NCI-H82 treated with DMSO at 0.1 percent for 48 hours (cell line): ENCODE data around the gene TNKS1BP1.
"Not testable (repeated sequence)": the region's sequence is repeated elsewhere in the genome, so short reads cannot be mapped to it uniquely, and the experiment has no call there.

ENCODE experiments used
- DNase-seq: peaks from one replicate; lab custom pipeline; 2025; ENCODE audit not compliant: unreplicated experiment; lab: John Stamatoyannopoulos, UW

TNKS1BP1 gene

DNA sequence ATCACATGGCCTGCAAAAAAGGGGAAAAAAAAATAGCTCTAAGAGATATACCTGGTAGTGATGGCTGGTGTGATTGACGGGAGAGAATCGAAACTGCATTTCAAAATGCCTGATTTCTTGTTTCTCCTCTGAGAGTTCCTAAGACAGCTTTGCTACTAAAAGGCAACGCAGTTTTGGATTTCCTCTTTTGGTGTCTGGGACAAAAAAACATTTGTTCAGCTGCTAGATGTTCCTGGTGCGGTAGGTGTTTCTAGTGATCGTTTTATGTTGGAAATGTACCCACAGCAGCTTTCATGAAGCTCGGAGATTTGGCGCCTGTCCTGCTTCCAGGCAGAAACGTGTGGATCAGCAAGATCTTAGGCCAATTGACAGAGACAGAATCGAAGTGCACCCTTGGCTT, 31.5 kb upstream of the TNKS1BP1 start:
- DNase-seq, result no peak

DNA sequence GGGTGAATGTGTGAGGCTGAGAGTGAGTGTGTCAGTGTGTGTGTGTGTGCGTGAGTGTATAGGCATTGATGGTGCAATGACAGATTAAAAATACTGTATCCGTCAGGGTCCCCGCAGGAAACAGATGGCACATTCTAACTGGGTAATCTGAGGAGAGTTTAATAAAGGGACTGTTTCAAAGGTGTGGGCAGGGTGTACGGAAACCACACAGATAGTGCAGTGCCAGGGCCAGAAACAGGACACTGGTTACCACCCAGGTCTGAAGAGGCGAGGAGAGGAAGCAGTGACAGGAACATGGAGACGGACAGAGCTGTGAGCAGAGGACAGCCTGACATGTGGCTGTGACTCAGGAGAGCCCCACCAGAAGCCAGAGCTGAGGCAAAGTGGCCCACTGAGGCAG, 29.9 kb upstream of the TNKS1BP1 start:
- DNase-seq, result peak; percentile 40

DNA sequence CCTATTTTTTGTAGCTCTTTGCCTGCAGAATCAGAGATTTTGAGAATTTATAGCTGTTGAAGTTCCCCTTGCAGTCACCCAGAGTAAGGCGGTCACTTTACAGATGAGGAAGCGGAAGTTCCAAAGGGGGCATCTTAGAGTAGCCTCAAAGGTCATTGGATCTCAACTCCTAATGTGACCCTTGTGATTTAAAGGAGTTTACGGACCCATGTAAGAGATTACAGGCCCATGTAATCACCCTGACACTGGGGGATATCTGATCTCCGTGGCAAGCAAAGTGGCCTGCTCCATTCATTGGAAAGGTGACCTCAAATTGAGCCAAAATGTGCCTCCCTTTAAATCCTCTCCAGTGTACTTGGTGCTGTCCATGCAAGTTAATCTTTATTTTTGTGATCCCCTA, 29.1 kb upstream of the TNKS1BP1 start:
- no peak for DNase-seq

DNA sequence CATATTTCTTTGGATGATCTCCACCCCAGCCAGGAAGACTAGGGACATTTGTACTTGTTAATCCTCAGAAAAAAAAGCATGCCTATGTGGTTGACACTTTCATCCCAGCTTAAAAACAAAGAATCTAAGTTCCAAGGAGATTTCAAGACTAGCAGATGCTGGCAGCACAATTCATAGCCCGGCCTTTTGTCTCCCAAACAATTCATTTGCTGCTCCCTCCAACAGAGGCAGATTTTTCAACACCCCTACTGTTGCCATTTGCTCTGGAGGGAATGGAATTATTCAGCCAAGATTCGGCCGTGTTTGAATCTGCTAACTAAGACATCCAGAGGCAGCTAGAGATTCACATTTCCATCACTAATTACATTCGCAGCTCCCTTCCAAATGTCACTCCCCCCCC, 28.7 kb upstream of the TNKS1BP1 start:
- peak; percentile 24 for DNase-seq

DNA sequence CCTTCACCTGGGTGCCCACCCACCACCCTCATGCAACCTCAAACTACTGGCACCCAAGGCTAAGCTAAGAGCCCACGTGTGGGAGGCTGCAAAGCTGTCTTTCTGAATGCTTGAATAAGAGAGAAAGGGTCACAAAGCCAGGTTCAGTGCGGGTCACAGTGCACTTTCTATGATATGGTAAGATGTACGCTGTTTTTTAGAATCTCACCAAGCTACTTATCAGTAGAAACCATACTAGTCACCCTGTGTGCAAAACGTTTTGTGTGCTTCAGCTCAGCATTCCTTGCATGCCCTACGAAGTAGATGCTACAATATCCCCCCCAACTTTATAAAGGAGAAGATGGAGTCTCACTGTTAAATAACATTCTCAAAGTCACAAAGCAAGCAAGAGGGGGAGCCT, 28.3 kb upstream of the TNKS1BP1 start:
- DNase-seq, result no peak

DNA sequence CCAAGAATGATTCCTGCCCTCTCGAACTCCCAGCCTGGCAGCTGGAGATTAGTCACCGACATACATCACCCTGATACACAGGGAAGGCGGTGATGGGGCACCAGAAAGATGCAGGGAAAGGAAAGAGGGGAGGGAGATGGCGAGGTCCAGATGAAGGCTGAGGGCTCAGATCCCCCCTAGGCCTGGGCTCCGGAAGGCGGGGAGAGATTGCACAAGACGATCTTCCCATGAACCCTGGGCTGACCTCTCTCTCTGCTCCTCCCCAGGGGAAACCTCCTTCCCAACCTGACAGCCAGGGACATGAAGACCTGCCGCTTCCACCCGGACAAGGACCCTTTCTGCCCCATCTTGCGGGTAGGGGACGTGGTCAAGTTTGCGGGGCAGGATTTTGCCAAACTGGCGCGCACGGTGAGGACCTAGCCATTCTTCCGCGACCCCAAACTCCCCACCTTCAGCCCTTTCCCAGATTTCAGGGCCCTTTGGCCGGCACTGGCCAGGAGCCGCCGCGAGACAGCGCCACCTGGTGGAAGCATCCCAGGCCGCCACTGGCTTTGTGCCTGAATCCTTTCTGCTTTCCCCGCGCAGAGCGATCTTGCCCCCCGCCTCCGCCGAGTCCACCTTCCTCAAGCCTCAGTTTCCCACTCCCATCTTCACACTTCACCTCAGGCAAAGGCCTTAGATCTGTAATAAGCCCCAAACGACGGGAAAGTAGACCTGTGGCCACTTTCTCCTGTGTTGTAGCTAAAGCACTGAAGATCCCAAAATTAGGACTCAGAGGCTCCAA, 24.9 kb upstream of the TNKS1BP1 start:
- DNase-seq, result no peak

DNA sequence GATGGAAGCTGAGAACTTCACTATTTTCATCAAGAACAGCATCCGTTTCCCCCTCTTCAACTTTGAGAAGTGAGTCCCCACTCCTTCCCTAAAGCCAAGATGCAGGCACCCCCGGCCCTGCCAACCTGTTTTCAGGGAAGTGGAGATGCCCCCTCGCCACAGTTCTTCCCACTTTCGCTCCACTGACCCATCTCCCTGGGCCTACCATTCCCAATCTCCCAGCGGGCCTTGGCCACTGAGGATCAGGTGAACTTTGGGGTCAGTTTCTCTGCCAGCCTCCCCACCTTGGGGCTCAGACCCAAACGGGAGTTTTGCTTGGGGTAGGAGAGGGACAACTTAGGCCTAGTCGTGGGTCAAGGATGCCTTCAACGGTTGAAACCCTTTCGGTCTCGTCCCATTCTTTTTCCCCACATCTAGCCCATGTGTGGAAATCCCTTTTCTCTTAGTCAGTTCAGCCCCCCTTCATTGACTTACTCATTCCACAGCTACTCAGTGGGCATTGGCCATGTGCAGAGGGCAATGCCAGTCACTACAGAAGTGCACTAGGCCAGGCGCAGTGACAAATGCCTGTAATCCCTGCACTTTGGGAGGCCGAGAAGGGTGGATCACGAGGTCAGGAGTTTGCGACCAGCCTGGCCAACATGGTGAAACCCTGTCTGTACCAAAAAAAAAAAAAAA, 24.0 kb upstream of the TNKS1BP1 start:
- DNase-seq, result no peak

DNA sequence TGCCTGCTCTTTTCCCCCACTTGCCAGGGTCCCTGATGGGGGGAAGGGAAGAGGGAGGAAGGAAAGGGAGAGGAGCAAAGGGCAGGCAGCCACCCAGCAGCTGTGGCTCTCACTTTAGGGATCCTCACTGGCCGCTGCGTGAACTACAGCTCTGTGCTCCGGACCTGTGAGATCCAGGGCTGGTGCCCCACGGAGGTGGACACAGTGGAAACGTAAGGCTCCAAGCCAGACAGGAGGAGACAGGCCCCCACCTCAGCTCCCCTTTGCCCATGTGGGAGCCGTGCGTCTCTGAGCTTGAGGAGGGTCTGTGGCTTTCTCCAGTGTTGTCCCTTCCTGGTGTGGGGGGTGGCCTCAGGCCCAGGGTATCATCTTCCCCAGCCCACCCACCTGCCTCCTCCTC, 23.3 kb upstream of the TNKS1BP1 start:
- DNase-seq, result no peak

DNA sequence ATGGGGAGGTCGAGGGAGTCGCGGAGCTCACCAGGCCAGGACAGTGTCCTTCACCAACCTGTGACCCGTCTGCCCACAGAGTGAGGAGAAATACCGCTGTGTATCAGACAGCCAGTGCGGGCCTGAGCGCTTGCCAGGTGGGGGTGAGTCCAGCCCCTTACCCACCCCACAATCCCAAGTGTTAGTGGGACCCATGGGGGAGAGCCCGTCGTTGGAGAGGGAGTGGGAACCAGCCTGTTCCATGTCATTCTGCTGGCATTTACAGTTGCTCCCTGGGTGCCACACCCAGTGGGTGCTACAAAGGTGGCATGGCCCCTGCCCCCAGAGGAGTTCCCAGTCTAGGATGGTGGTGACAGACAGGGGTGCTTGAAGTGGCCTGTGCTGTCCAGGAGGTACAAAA, 22.6 kb upstream of the TNKS1BP1 start:
- no peak for DNase-seq

DNA sequence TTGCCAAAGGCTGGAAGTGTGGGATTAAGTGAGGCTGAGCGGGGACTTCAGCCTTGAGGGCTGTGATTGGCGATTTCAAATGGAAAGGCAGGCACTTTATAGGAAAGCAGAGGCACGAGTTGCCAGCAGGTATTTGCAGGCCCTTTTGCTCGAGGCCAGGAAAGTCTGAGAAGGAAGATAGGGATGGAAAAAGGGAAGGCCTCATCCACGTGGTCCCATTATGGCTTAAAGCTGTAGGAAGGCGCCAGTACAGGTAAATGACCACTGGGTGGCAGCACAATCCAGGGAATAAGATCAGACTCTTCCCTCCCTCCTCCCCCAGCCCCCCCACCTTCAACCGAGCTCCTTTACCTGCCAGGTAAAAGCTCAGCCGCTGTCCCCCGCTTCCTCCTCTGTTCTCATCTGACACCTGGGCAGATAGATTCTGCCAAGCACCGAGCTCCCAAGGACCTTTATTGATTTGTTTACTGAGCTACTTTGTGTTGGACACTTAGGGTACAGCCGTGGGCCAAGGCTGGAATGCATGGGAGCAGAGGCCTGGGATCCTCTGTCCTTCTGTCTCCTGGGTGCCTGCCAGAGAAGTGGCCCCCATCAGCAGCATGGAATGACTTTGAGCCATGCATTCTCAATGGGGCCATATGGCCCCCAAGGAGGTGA, 20.9 kb upstream of the TNKS1BP1 start:
- DNase-seq, result peak; percentile 60

DNA sequence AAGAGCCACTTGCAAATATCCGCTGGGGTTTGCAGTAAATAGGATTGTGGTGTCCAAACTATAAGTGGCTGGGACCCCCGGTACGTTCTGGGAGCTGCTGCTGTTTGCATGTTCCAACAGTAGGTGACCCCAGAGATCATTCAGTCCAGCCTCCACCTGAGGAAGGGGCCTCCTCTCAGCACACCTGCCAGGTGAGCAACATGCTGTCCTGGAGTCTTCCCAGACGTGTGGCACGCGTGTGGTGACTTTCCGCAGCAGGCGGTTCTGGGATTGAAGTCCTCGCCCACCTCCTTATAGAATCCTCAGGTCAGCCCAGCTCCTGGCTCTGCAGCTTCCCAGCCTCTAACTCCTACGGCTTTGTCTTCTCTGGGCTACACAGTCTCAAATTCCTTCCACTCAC, 20.1 kb upstream of the TNKS1BP1 start:
- DNase-seq, result no peak

DNA sequence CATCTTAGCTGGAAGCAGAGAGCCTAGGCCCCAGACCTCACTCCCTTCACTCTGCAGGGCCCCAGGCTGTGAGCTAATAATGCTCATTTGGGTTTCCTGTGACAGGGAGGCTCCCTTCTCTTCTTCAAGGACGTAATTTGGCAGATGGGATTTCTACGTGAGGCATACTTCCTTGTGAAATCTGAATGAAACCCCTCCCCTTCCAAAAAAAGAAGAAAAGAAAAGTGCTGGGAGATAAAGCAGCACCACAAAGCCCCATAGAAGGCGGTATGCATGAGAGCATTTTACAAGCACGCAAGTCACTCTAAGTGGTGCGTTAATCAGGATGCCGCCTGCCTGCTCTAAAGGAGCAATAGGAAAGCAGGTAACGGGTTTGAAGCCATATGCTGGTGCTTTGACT, 19.1 kb upstream of the TNKS1BP1 start:
- DNase-seq, result no peak

DNA sequence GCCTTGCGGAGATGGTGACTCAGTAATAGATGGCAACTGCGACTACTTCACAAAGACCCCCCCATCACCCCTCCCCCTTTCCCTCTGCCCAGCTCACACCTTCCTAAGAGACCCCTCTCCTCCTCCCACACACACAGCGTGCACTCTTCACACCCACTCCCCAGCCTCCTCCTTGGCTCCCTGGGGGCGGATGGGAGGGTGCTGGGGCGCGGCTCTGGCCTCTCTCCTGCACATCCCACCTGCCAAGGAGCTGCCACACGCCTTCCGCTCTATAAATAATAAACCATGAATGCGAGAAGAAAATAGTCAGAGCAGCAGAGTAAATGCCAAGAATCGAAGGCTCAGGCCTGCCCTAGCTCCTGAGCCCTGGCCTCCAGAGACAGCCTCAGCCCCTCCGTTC, 17.9 kb upstream of the TNKS1BP1 start:
- no peak for DNase-seq

DNA sequence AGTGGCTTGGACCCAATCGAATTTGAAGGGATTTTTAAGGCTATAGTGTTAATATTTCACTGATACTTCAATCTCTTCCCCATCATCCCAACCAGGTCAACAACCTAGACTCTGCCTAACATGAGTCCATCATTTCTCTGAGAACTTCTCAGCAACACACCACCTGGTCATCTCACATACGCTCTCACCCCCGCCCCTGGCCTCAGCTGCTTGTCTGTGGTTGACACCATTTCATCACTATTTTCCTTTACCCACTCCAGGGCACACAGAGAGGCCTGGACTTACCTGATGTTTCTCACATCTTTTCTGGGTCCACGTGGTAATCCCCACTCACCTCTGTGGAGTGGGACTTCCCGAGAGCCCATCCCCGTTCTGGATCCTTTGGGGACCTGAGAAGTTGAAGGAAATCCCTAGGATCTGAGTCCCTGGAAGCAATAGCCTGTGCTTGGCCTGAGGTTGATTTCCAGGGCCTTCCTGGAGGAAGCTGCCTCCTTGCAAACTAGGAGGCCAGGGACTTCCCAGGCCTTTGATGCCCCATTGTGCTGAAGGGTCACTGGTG, 16.6 kb upstream of the TNKS1BP1 start:
- no peak for DNase-seq

DNA sequence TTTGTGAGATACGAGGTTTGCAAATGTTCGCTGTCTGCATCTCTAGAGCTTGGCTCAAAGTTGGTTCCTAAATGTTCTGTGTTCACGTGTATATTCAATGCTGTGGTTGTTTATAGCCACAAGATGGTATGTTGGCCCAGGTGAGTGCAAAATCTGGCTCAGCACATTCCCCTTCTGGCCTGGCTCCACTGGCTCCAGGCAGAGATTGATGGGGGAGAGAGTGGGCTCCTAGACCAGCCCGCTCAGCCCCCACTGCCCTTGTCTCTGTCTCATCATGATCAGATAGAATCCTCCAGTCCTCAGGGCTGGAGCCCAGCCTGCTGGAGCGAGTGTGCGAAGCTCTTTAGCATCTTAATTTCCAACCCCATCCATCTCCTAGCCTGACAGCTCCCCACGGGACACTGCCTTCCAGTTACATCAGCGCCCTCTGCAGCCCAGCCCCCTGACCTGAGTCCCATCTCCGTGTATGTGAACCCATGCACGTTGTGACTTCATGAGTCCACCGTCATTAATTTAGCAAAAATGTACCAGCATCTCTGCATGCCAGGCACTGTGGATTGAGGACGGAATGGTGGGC, 15.4 kb upstream of the TNKS1BP1 start:
- peak; percentile 59 for DNase-seq

DNA sequence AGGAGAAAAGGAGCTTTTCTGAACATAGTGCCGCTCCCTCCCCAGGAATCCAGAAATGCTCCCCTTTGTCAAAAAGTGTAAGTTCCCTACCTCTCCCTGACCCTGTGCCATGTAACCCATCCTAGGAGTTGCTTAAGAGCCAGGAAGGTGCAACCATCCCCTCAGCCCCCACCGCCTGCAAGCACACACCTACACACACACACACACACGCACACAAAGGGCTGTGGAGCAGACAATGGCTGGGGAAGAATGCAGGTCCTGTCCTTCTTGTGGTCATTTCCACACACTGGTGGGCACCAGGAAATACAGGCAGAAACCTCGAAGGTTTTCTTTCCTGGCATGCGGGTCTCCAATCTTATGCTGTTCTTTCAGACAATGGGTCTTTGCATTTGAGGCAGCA, 14.6 kb upstream of the TNKS1BP1 start:
- DNase-seq, result no peak

DNA sequence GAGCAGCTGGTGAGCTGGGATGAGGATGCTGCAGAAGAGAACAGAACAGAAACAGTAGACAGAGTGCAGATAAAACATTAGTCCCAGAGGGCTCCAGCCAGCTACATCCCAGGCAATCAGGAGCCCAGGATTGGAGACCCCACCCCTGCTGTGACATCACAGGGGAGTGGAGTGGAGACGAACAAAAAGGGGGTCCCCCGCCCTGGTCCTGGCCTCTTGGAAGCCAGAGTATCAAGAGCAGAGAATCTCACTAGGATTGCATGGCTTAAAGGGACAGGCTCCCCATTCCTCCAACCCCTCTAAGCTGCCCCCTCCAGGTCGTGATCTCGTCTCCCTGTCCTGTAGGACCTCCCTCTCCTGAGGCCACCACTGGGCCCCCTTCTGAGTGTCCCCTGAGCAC, 13.4 kb upstream of the TNKS1BP1 start, which contains the start of gene P2RX3:
TSS of gene P2RX3 (plus strand) at position 211 of the 400 bp plus-strand sequence. CDS start 199 bp downstream, outside the sequence.
- no peak for DNase-seq

DNA sequence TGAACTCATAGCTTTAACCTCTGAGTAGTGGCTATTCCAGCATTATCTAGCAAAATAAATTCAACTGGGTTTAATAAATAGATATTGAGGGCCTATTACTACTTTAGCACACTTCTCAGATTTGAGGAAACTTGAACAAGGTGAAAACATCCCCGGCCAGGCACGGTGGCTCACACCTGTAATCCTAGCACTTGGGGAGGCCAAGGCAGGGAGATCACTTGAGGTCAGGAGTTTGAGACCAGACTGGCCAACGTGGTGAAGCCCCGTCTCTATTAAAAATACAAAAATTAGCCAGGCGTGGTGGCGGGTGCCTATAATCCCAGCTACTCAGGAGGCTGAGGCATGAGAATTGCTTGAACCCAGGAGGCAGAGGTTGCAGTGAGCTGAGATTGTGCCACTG, 12.1 kb upstream of the TNKS1BP1 start:
- DNase-seq, result not testable (repeated sequence)

DNA sequence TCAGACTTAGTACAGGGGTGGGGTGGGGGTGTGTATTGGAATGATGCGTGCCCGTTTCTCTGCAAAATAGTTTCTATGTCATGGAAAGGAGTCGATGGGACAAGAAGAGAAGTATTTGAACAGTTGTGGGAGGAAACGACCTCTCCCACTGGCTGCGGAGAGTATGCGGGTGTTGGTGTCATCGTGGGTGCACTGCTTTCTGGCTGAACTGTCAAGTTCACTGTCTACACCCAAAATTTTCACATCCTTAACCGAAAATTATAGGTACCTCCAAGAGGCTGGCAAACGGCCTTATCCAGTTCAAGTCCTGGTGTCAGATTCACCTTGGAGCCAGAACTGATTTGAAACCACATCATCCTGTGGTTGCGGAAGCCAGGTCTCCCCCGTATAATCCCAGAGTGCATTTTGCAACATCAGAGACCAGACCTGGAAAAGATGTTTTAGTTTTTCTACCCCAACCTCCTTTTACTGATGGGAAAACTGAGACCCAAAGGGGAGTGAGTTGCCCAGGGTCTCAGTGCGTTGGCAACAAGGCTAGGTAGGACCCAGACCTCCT, 11.4 kb upstream of the TNKS1BP1 start:
- no peak for DNase-seq

DNA sequence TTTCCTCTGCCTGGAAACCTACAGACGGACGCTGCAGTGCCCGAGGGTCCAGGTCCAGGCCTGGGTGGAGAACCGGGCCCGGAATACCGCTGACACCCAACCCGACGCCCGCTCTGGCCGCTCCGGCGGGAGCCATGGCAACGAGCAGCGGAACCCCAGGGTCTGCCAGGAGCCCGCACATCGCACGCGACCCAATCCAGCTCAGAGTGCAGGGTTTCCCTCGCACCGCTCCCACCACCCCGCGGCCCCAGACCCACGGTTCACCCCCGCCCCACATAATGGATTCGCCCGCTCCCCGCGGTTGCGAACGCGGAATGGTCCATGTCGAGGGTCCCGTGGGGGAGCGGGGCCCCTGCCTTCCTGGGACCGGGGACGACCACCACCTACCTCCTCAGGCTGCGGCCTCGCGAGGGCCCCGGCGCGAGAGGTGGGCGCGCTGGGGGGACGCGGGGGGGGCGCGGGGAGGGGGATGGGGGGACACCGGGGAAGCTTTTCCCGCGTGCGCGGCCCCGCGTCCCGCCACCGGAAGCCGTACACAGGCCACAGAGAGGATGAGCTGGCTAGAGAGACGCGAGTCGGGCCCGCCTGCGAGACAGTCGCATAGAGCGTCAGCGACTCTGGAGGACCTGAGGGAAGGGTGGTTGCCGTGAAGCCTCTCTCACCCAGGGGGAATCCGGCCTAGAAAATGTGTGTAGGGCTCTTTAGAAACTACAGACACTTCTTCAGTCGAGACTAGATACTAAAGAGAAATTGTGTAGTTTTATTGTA, 10.8 kb upstream of the TNKS1BP1 start, which contains the start of gene SSRP1:
TSS of gene SSRP1 (minus strand) at position 550 of the 768 bp plus-strand sequence. CDS start 771 bp downstream, outside the sequence.
- DNase-seq, result peak; percentile 60
